SK-N-SH treated with all-trans-retinoic acid at 6 μM for 48 hours (cell line): ENCODE data around the gene SCN7A.

ENCODE experiments used
- ATAC-seq: fragments of 200-7000 bp; cut with Tn5 transposase; 3 replicates; pipeline ENCODE4 v1.9.1; 2020; ENCODE audit warnings: mild to moderate bottlenecking, moderate library complexity
- ARNTL ChIP-seq: fragments of 450-650 bp; formaldehyde crosslinking; IDR thresholded peaks from 2 replicates; pipeline ENCODE4 v1.5.0; 2020; ENCODE audit warnings: low read depth, mild to moderate bottlenecking, moderate library complexity, borderline replicate concordance
- BACH2 ChIP-seq: fragments of 250-450 bp; sonication (Bioruptor Pico); IDR thresholded peaks from 2 replicates; pipeline ENCODE4 v1.9.0; 2021; ENCODE audit warnings: mild to moderate bottlenecking, borderline replicate concordance
- CREB5 ChIP-seq: fragments of 250-450 bp; sonication (Bioruptor Pico); IDR thresholded peaks from 2 replicates; pipeline ENCODE4 v1.5.1; 2020; ENCODE audit warnings: low read depth, mild to moderate bottlenecking, moderate library complexity
- CSDC2 ChIP-seq: fragments of 250-450 bp; sonication (Bioruptor Pico); IDR thresholded peaks from 2 replicates; pipeline ENCODE4 v1.5.0; 2020; ENCODE audit warnings: mild to moderate bottlenecking, moderate library complexity
- CSRNP3 ChIP-seq: fragments of 250-450 bp; sonication (Bioruptor Pico); IDR thresholded peaks from 2 replicates; pipeline ENCODE4 v1.5.1; 2021; ENCODE audit warnings: mild to moderate bottlenecking, moderate library complexity
- ESRRG ChIP-seq: fragments of 250-450 bp; sonication (Bioruptor Pico); IDR thresholded peaks from 2 replicates; pipeline ENCODE4 v1.6.1; 2021; ENCODE audit warnings: mild to moderate bottlenecking
- GLIS3 ChIP-seq: fragments of 250-450 bp; sonication (Bioruptor Pico); IDR thresholded peaks from 2 replicates; pipeline ENCODE4 v1.5.0; 2020; ENCODE audit warnings: mild to moderate bottlenecking, moderate library complexity
- ISL1 ChIP-seq: fragments of 250-450 bp; sonication (Bioruptor Pico); IDR thresholded peaks from 2 replicates; pipeline ENCODE4 v2.1.2; 2022; ENCODE audit warnings: mild to moderate bottlenecking, moderate library complexity
- OSR1 ChIP-seq: fragments of 250-450 bp; sonication (Bioruptor Pico); IDR thresholded peaks from 2 replicates; pipeline ENCODE4 v1.8.0; 2022; ENCODE audit warnings: moderate library complexity, mild to moderate bottlenecking, inconsistent platforms
- POU6F1 ChIP-seq: fragments of 250-450 bp; sonication (Bioruptor Pico); IDR thresholded peaks from 2 replicates; pipeline ENCODE4 v1.8.0; 2021; ENCODE audit warnings: low read depth, mild to moderate bottlenecking, moderate library complexity, borderline replicate concordance
- PPARA ChIP-seq: fragments of 250-450 bp; sonication (Bioruptor Pico); IDR thresholded peaks from 2 replicates; pipeline ENCODE4 v1.5.0; 2020; ENCODE audit warnings: mild to moderate bottlenecking, borderline replicate concordance
- RARB ChIP-seq: fragments of 250-450 bp; sonication (Bioruptor Pico); IDR thresholded peaks from 2 replicates; pipeline ENCODE4 v1.8.0; 2021; ENCODE audit warnings: mild to moderate bottlenecking, moderate library complexity
- SNAI2 ChIP-seq: fragments of 250-450 bp; sonication (Bioruptor Pico); IDR thresholded peaks from 2 replicates; pipeline ENCODE4 v1.5.0; 2020; ENCODE audit warnings: mild to moderate bottlenecking, moderate library complexity
- TCF4 ChIP-seq: fragments of 250-450 bp; sonication (Bioruptor Pico); IDR thresholded peaks from 2 replicates; pipeline ENCODE4 v1.8.0; 2021; ENCODE audit warnings: mild to moderate bottlenecking, moderate library complexity, borderline replicate concordance
- TOX ChIP-seq: fragments of 250-450 bp; sonication (Bioruptor Pico); IDR thresholded peaks from 2 replicates; pipeline ENCODE4 v1.8.0; 2021; ENCODE audit warnings: mild to moderate bottlenecking, moderate library complexity, borderline replicate concordance
- TSHZ2 ChIP-seq: fragments of 250-450 bp; sonication (Bioruptor Pico); IDR thresholded peaks from 2 replicates; pipeline ENCODE4 v1.5.0; 2020; ENCODE audit warnings: mild to moderate bottlenecking, moderate library complexity
- ZC3H10 ChIP-seq: fragments of 250-450 bp; sonication (Bioruptor Pico); IDR thresholded peaks from 2 replicates; pipeline ENCODE4 v1.5.1; 2021; ENCODE audit warnings: mild to moderate bottlenecking, moderate library complexity
- ZFP3 ChIP-seq: fragments of 250-450 bp; sonication (Bioruptor Pico); IDR thresholded peaks from 2 replicates; pipeline ENCODE4 v1.5.0; 2020; ENCODE audit warnings: mild to moderate bottlenecking, moderate library complexity
- ZFP30 ChIP-seq: fragments of 450-650 bp; formaldehyde crosslinking; IDR thresholded peaks from 2 replicates; pipeline ENCODE4 v1.5.0; 2022; ENCODE audit warnings: mild to moderate bottlenecking, moderate library complexity
- ZNF565 ChIP-seq: fragments of 450-650 bp; formaldehyde crosslinking; conservative IDR thresholded peaks from 2 replicates; pipeline ENCODE4 v1.5.0; 2020; ENCODE audit warnings: low read depth, mild to moderate bottlenecking, moderate library complexity
- ZNF70 ChIP-seq: fragments of 450-650 bp; formaldehyde crosslinking; IDR thresholded peaks from 2 replicates; pipeline ENCODE4 v1.5.0; 2020; ENCODE audit warnings: mild to moderate bottlenecking, moderate library complexity

The SCN7A gene

GRCh38 chr2:166485558-166486178 lies 8.4 kb downstream of the SCN7A start:
- TF ChIP-seq GLIS3 (CRISPR knock-in tag) (no peak), CREB5 (CRISPR knock-in tag) (no peak), BACH2 (CRISPR knock-in tag) (no peak), OSR1 (CRISPR knock-in tag) (no peak), ESRRG (CRISPR knock-in tag) (no peak)
- TF ChIP-seq, all 23 proteins: peak for 0
- no peak for ATAC-seq

- TF ChIP-seq BACH2 (CRISPR knock-in tag) (no peak), TCF4 (CRISPR knock-in tag) (no peak), CSDC2 (no peak), SNAI2 (CRISPR knock-in tag) (no peak)
- no peak for ATAC-seq
Observed at GRCh38 chr2:166472332-166472731, 21.7 kb downstream of the SCN7A start.

- ATAC-seq, result no peak
- TF ChIP-seq ISL1 (CRISPR knock-in tag), result no peak
- no peak for TF ChIP-seq BACH2 (CRISPR knock-in tag)
- no peak for TF ChIP-seq TOX (CRISPR knock-in tag)
- no peak for TF ChIP-seq OSR1 (CRISPR knock-in tag)
- TF ChIP-seq CSRNP3 (CRISPR knock-in tag), result no peak
- TF ChIP-seq ZNF565, result no peak
- TF ChIP-seq ARNTL (CRISPR knock-in tag), result no peak
- TF ChIP-seq TCF4 (CRISPR knock-in tag), result no peak
- TF ChIP-seq PPARA, result no peak
- TF ChIP-seq SNAI2 (CRISPR knock-in tag), result no peak
- TF ChIP-seq ZC3H10 (CRISPR knock-in tag), result no peak
- no peak for TF ChIP-seq ZFP30 (CRISPR knock-in tag)
- TF ChIP-seq ZNF70 (CRISPR knock-in tag), result no peak
- no peak for TF ChIP-seq CSDC2
- TF ChIP-seq GLIS3 (CRISPR knock-in tag), result no peak
- TF ChIP-seq POU6F1 (CRISPR knock-in tag), result no peak
- TF ChIP-seq RARB (CRISPR knock-in tag), result no peak
- no peak for TF ChIP-seq TSHZ2 (CRISPR knock-in tag)
- TF ChIP-seq ZFP3 (CRISPR knock-in tag), result no peak
- no peak for TF ChIP-seq ESRRG (CRISPR knock-in tag)
Observed at GRCh38 chr2:166468124-166469024, 25.7 kb downstream of the SCN7A start.
